Upper lobe of left lung (tissue), 4 donors: ENCODE results near the gene PANX1.

Experiments
- EP300 ChIP-seq, 4 donors: sonication (generic); formaldehyde crosslinking; IDR thresholded peaks; one replicate each; pipeline ENCODE4 v1.5.1; 2017; ENCODE audit warnings: antibody characterized with exemption in 4 of 4, control low read depth in 2 of 4
- POLR2A ChIP-seq, 4 donors: fragments of 450-650 bp; IDR thresholded peaks; one replicate each; pipeline ENCODE4 v1.5.1; 2016 to 2017; ENCODE audit warnings: antibody characterized with exemption in 4 of 4, mild to moderate bottlenecking in 2 of 4
- POLR2AphosphoS5 ChIP-seq, 2 donors: sonication (generic); formaldehyde crosslinking; IDR thresholded peaks; one replicate each; pipeline ENCODE4 v1.5.1; 2017; ENCODE audit warnings: antibody characterized with exemption in 2 of 2
- TF ChIP-seq, protein P1 (sequence below), 6 experiments: fragments of 450-650 bp in 4 of 6; fragments of 200-600 bp in 2 of 6; sonication (generic) in 2 of 6; IDR thresholded peaks; one replicate each; pipeline ENCODE4 v1.5.1; 2016 to 2019; ENCODE audit warnings: antibody characterized with exemption in 6 of 6

DNA sequence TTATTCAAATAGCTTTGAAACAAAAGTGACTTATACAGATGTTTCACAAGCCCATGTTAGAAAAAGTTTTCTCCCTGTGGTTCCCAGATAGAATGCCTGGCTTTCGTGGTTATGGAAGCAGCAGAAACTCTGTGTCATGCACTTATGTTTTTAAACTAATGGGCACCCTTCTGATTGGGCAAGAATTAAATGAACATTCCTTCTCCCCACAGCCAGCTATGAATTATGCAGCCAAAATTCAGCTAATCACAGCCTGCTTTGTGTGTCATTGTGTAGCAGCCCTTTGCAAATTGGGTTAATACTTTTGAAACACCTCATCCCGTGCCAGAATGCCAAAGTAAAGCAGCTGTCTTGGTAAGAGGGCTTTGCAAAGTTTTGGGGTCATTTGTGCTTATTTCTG lies 46.9 kb downstream of the PANX1 start:
- no peak for TF ChIP-seq POLR2AphosphoS5 (IDR thresholded peaks at IDR 0.05)
- TF ChIP-seq, protein P1, sequence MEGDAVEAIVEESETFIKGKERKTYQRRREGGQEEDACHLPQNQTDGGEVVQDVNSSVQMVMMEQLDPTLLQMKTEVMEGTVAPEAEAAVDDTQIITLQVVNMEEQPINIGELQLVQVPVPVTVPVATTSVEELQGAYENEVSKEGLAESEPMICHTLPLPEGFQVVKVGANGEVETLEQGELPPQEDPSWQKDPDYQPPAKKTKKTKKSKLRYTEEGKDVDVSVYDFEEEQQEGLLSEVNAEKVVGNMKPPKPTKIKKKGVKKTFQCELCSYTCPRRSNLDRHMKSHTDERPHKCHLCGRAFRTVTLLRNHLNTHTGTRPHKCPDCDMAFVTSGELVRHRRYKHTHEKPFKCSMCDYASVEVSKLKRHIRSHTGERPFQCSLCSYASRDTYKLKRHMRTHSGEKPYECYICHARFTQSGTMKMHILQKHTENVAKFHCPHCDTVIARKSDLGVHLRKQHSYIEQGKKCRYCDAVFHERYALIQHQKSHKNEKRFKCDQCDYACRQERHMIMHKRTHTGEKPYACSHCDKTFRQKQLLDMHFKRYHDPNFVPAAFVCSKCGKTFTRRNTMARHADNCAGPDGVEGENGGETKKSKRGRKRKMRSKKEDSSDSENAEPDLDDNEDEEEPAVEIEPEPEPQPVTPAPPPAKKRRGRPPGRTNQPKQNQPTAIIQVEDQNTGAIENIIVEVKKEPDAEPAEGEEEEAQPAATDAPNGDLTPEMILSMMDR (IDR thresholded peaks at IDR 0.05) = no peak
- no peak for TF ChIP-seq POLR2A (IDR thresholded peaks at IDR 0.05)
- TF ChIP-seq EP300 (IDR thresholded peaks at IDR 0.05) = no peak
